OCI-LY1 (cell line): ENCODE measurements around the gene B4GALT1.

Experiments used
- CTCF ChIP-seq: fragments of 200-600 bp; sonication (generic), shearing (Covaris generic); IDR thresholded peaks from 2 replicates; pipeline ENCODE4 v1.5.1; 2017; ENCODE audit warnings: mild to moderate bottlenecking, antibody characterized with exemption, low read length, moderate library complexity, mixed read lengths
- EZH2 ChIP-seq: fragments of 200-600 bp; sonication (generic), shearing (Covaris generic); IDR thresholded peaks from 2 replicates; pipeline ENCODE4 v1.8.0; 2017; ENCODE audit warnings: borderline replicate concordance, mixed run types, mild to moderate bottlenecking, antibody characterized with exemption, low read length, moderate library complexity, mixed read lengths

- no peak for TF ChIP-seq CTCF
- no peak for TF ChIP-seq EZH2
Measured at GRCh38 chr9:33082538-33083326, 84.4 kb downstream of the B4GALT1 start.
